ENCODE data around the gene CHST11. TPM values are rescaled to one million over a fixed set of nuclear protein-coding genes. Genes with fewer than 3 reads are reported as not detected.

Gene CHST11
- total and polyA plus RNA-seq, 9 of the 15 experiments (the other 6 are each of a cell fraction or from before 2014, with no cell fraction given): 2.3 to 38.7 (median 15.0) TPM

- H3K9ac ChIP-seq (ENCODE audit: insufficient read depth in 1 of 2, low read depth in 2 of 2, low read length in 2 of 2): peak overlapping the region; percentile 7 to 82; a peak in 3 of 4 replicates
- peaks cover 30 to 41% of the 10 kb centered on the region in 2 experiments; a peak in 4 of 5 replicates for H3K4me1 ChIP-seq (replicated peaks in 1 of 2; ENCODE audit: control insufficient read depth in 2 of 2, insufficient read depth in 2 of 2, low read length in 2 of 2)
- peak; percentile 78 for FAIRE-seq
- ATAC-seq: peak; percentile 56
- no TSS peak for BruUV-seq (replicated peaks)
- H3K27me3 ChIP-seq (ENCODE audit: control insufficient read depth in 2 of 2, insufficient read depth in 2 of 2, low read length in 2 of 2): no peaks in the 10 kb centered on the region
- H3K27ac ChIP-seq (ENCODE audit: extremely low read depth, low read depth, low read length): peak overlapping the region; percentile 44; the same call in 2 of the 3 replicates
- POLR2A ChIA-PET: interaction anchor here (0.6 to 0.9 kb wide), 3 partner anchors 16 to 198 kb away, joined by 3 to 4 read pairs (median 3); no protein-coding TSS in a partner anchor
- H3K4me2 ChIP-seq (ENCODE audit: insufficient read depth, low read length): peak overlapping the region; percentile 30
- no peak overlapping the region for H2AFZ ChIP-seq (ENCODE audit: low read depth, low read length)
- peaks cover 41% of the 10 kb centered on the region for H3K79me2 ChIP-seq (ENCODE audit: control insufficient read depth, insufficient read depth, low read length)
- CTCF ChIA-PET (ENCODE audit: low intra/inter-chr PET ratio): interaction anchor here (0.8 to 1.1 kb wide), 2 partner anchors 214 to 289 kb away, joined by 3 read pairs; partner anchors contain the start of gene CHST11
- WGBS (ENCODE audit: insufficient coverage, low coverage, missing lambda C conversion rate): 36% methylated on average over 6 of the region's 6 CpGs
- DNase-seq (ENCODE audit: extremely low read depth in 1 of 4, low spot score in 3 of 4): peak in 2 of 4 experiments; percentile 30 to 33
- in situ Hi-C loops (cut with MboI): no loop called here
- intact Hi-C loops (cut with micrococcal nuclease): no loop called here
- peaks cover 7% of the 10 kb centered on the region; the same call in 1 of the 3 replicates for H3K36me3 ChIP-seq (ENCODE audit: control insufficient read depth, insufficient read depth, low read length)
- no peaks in the 10 kb centered on the region for H3K9me3 ChIP-seq (replicated peaks; ENCODE audit: control insufficient read depth, insufficient read depth, low read depth, low read length)
- no peak overlapping the region for H3K4me3 ChIP-seq
- no peaks in the 10 kb centered on the region for H3K9me1 ChIP-seq (ENCODE audit: control insufficient read depth, insufficient read depth, low read length)
- peaks cover 11% of the 10 kb centered on the region; the same call in 1 of the 2 replicates for H4K20me1 ChIP-seq (replicated peaks; ENCODE audit: control insufficient read depth, insufficient read depth, low read length)
- TF ChIP-seq ZEB2 (IDR thresholded peaks at IDR 0.05) (0 out of 2 replicates have a peak, but pooled peaks have one; percentile 23), THRB (CRISPR knock-in tag; conservative IDR thresholded peaks at IDR 0.05) (0 out of 2 replicates have a peak, but pooled peaks have one; percentile 14), SPI1 (IDR thresholded peaks at IDR 0.05; ENCODE audit: borderline replicate concordance, low read depth, low read length) (0 out of 2 replicates have a peak, but pooled peaks have one; percentile 1), SMARCE1 (IDR thresholded peaks at IDR 0.05) (0 out of 2 replicates have a peak, but pooled peaks have one; percentile 25), PHB2 (IDR thresholded peaks at IDR 0.05; ENCODE audit: low read depth) (peak; percentile 46; the same call in 1 of the 2 replicates), MTA1 (IDR thresholded peaks at IDR 0.05; ENCODE audit: borderline replicate concordance) (no peak), HDAC1 (IDR thresholded peaks at IDR 0.05) (peak in 1 of 2 experiments; percentile 71; a peak in 2 of 4 replicates), MED1 (CRISPR knock-in tag; IDR thresholded peaks at IDR 0.05; ENCODE audit: borderline replicate concordance) (no peak), EP300 (IDR thresholded peaks at IDR 0.05; ENCODE audit: low read length) (no peak), ARHGAP35 (IDR thresholded peaks at IDR 0.05; ENCODE audit: partially characterized antibody) (peak; percentile 73), ELF4 (CRISPR knock-in tag; IDR thresholded peaks at IDR 0.05) (0 out of 2 replicates have a peak, but pooled peaks have one; percentile 24), DPF2 (IDR thresholded peaks at IDR 0.05) (0 out of 2 replicates have a peak, but pooled peaks have one; percentile 23), POLR2A (conservative IDR thresholded peaks at IDR 0.05) (0 out of 2 replicates have a peak, but pooled peaks have one; percentile 34), EGR1 (conservative IDR thresholded peaks at IDR 0.05) (peak; percentile 95), SMARCA5 (IDR thresholded peaks at IDR 0.05) (0 out of 2 replicates have a peak, but pooled peaks have one; percentile 26), NCOR1 (IDR thresholded peaks at IDR 0.05) (0 out of 2 replicates have a peak, but pooled peaks have one; percentile 10), MYNN (IDR thresholded peaks at IDR 0.05) (peak; percentile 90), MYNN (CRISPR knock-in tag; IDR thresholded peaks at IDR 0.05) (no peak), ZNF592 (IDR thresholded peaks at IDR 0.05) (no peak)
These were observed 214.0 kb downstream of the CHST11 start for GRCh38 chr12:104670439-104671408.
